ENCODE results near the gene MORN2. TPM values are rescaled to one million over a fixed set of nuclear protein-coding genes. Genes with fewer than 3 reads are reported as not detected.

The MORN2 gene
- total RNA-seq, 1 donor from 2014 or later: 42.9 TPM

DNA sequence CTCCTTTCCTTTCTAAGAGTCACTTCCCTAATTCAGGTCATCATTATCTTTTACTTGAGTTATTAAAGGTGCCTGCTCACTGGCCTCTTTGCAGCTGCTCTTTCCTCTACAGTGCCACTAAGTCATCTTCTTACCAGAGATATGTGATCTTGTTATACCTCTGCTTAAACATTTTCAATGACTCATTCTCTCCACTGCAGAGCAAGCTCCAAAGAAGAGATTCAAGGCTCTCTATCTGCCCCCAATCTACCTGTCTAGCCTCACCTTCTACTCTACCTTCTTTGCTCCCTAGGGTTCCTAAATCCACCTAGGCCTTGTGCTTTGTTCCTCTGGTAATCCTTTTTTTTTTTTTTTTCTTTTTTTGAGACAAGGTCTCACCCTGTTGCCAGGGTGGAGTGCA lies 17.0 kb downstream of the MORN2 start:
- no peak overlapping the region for H3K4me3 ChIP-seq
- Mint-ChIP-seq H3K27ac (no peak overlapping the region), H3K27me3 (ENCODE audit: insufficient read depth, low read depth) (peaks cover 2% of the 10 kb centered on the region), H3K9me3 (no peaks in the 10 kb centered on the region), H3K36me3 (no peaks in the 10 kb centered on the region), H3K4me1 (no peaks in the 10 kb centered on the region), H3K4me3 (no peak overlapping the region)
- TF ChIP-seq, protein P1, sequence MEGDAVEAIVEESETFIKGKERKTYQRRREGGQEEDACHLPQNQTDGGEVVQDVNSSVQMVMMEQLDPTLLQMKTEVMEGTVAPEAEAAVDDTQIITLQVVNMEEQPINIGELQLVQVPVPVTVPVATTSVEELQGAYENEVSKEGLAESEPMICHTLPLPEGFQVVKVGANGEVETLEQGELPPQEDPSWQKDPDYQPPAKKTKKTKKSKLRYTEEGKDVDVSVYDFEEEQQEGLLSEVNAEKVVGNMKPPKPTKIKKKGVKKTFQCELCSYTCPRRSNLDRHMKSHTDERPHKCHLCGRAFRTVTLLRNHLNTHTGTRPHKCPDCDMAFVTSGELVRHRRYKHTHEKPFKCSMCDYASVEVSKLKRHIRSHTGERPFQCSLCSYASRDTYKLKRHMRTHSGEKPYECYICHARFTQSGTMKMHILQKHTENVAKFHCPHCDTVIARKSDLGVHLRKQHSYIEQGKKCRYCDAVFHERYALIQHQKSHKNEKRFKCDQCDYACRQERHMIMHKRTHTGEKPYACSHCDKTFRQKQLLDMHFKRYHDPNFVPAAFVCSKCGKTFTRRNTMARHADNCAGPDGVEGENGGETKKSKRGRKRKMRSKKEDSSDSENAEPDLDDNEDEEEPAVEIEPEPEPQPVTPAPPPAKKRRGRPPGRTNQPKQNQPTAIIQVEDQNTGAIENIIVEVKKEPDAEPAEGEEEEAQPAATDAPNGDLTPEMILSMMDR (IDR thresholded peaks at IDR 0.05): no peak
- TF ChIP-seq EZH2 (IDR thresholded peaks at IDR 0.05) (no peak), EZH2phosphoT487 (IDR thresholded peaks at IDR 0.05) (no peak)
- H4K20me1 ChIP-seq (ENCODE audit: low read depth): no peaks in the 10 kb centered on the region
- H3K27me3 ChIP-seq: no peaks in the 10 kb centered on the region
- H3K4me1 ChIP-seq: no peaks in the 10 kb centered on the region
- no peak overlapping the region for H3K9ac ChIP-seq
- H3K79me2 ChIP-seq (ENCODE audit: low read depth): no peaks in the 10 kb centered on the region
- no peak overlapping the region for H3K27ac ChIP-seq
- H2AFZ ChIP-seq (replicated peaks): no peak overlapping the region
- no peak overlapping the region for H3K4me2 ChIP-seq
- no peaks in the 10 kb centered on the region for H3F3A ChIP-seq (ENCODE audit: low read depth)
- no peaks in the 10 kb centered on the region for H3K36me3 ChIP-seq
- no peaks in the 10 kb centered on the region for H3K9me3 ChIP-seq (ENCODE audit: low read depth)
- DNase-seq (ENCODE audit: low spot score): no peak

DNA sequence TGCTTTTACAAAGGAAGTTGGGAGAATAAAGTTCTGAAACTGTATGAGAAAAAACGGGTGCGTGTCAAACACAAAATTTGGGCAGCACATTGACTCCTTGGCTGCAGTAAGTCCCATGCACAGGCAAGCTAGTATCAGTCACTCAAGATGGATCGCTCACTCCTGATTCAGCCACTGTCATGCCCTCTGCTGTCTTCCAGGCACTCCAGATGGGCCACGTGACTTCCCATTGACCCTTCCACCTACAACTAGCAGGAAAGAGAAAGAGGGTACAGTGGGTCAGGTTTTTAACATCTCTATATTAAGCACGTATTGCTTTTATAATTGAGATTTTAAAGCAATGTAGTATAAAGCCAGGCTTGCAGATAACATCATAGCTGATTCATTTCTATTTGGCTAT lies 22.5 kb downstream of the MORN2 start:
- H3K9me3 Mint-ChIP-seq: no peaks in the 10 kb centered on the region
- no peaks in the 10 kb centered on the region for H3K4me1 Mint-ChIP-seq
- H3K4me3 ChIP-seq: no peak overlapping the region

DNA sequence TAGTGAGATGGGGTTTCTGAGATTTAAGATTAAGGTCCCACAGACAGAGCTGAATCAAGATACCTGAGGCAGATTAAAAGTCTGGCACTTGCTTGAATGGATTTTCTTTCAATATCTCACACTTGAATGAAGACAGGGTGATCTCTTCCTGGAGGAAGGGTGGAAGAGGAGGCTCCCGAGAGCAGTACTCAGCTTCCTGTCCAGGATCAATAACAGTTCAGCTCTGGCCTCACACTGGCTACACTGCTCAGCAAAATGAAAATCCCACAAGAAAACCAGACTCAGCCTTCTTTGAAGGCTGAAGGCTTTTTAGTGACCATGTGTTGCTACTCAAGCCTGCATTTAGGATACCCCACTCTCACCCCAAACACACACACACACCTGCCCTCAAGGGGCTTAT lies 24.9 kb downstream of the MORN2 start:
- Histone ChIP-seq H3K4me1 (no peaks in the 10 kb centered on the region), H3K36me3 (no peaks in the 10 kb centered on the region), H3K9ac (no peak overlapping the region), H4K20me1 (ENCODE audit: low read depth) (no peaks in the 10 kb centered on the region), H3F3A (ENCODE audit: low read depth) (no peaks in the 10 kb centered on the region), H3K79me2 (ENCODE audit: low read depth) (no peaks in the 10 kb centered on the region), H3K4me3 (no peak overlapping the region), H3K9me3 (ENCODE audit: low read depth) (no peaks in the 10 kb centered on the region), H3K27me3 (no peaks in the 10 kb centered on the region), H3K4me2 (no peak overlapping the region), H2AFZ (replicated peaks) (no peak overlapping the region), H3K27ac (no peak overlapping the region)
- no peak for DNase-seq (ENCODE audit: low spot score)
- TF ChIP-seq EZH2 (IDR thresholded peaks at IDR 0.05) (no peak), EZH2phosphoT487 (IDR thresholded peaks at IDR 0.05) (no peak)
- TF ChIP-seq, protein P1 (IDR thresholded peaks at IDR 0.05): no peak
- Mint-ChIP-seq H3K27me3 (ENCODE audit: insufficient read depth, low read depth) (peaks cover 4% of the 10 kb centered on the region), H3K36me3 (no peaks in the 10 kb centered on the region), H3K27ac (no peak overlapping the region), H3K4me1 (no peaks in the 10 kb centered on the region), H3K9me3 (no peaks in the 10 kb centered on the region), H3K4me3 (no peak overlapping the region)

More for the DNA sequence above, 22.5 kb downstream of the MORN2 start:
- no peaks in the 10 kb centered on the region for H4K20me1 ChIP-seq (ENCODE audit: low read depth)
- no peak overlapping the region for H3K27ac Mint-ChIP-seq
- H3K27me3 ChIP-seq: no peaks in the 10 kb centered on the region
- H3F3A ChIP-seq (ENCODE audit: low read depth): no peaks in the 10 kb centered on the region
- DNase-seq (ENCODE audit: low spot score): no peak
- no peak overlapping the region for H3K4me3 Mint-ChIP-seq
- no peak overlapping the region for H3K4me2 ChIP-seq
- no peaks in the 10 kb centered on the region for H3K36me3 ChIP-seq
- no peaks in the 10 kb centered on the region for H3K79me2 ChIP-seq (ENCODE audit: low read depth)
- H3K9ac ChIP-seq: no peak overlapping the region
- H2AFZ ChIP-seq (replicated peaks): no peak overlapping the region
- peaks cover 2% of the 10 kb centered on the region for H3K27me3 Mint-ChIP-seq (ENCODE audit: insufficient read depth, low read depth)
- H3K36me3 Mint-ChIP-seq: no peaks in the 10 kb centered on the region
- H3K9me3 ChIP-seq (ENCODE audit: low read depth): no peaks in the 10 kb centered on the region
- no peak for TF ChIP-seq EZH2phosphoT487 (IDR thresholded peaks at IDR 0.05)
- TF ChIP-seq, protein P1 (IDR thresholded peaks at IDR 0.05): no peak
- no peak for TF ChIP-seq EZH2 (IDR thresholded peaks at IDR 0.05)
- H3K4me1 ChIP-seq: no peaks in the 10 kb centered on the region
- no peak overlapping the region for H3K27ac ChIP-seq
